Mesenchymal stem cell (in vitro differentiated cells and primary cell): Measurements from ENCODE around the gene CEBPZ.
A peak's percentile ranks its signal among the peaks of the same experiment; 100 is the strongest.
"Not testable (repeated sequence)": the region's sequence is repeated elsewhere in the genome, so short reads cannot be mapped to it uniquely, and the experiment has no call there.

Experiments
- DNase-seq: peaks from one replicate; pipeline ENCODE4 v3.0.0-alpha.2; 2013
- H2AFZ ChIP-seq: one replicate; pipeline ENCODE4 v1.6.1; 2013; ENCODE audit warnings: low read depth, mild to moderate bottlenecking, control low read depth, inconsistent platforms, low read length, moderate library complexity
- H2AK5ac ChIP-seq: 2 replicates; pipeline ENCODE4 v1.6.1; 2013; ENCODE audit warnings: low read length, moderate library complexity, mild to moderate bottlenecking, inconsistent platforms; ENCODE audit not compliant: severe bottlenecking
- H2BK120ac ChIP-seq: one replicate; pipeline ENCODE4 v1.6.1; 2013; ENCODE audit warnings: low read depth, mild to moderate bottlenecking, inconsistent platforms, low read length, moderate library complexity
- H2BK12ac ChIP-seq, 2 experiments: one replicate each; pipeline ENCODE4 v1.6.1; 2013; ENCODE audit warnings: inconsistent platforms in 2 of 2, low read length in 2 of 2, mild to moderate bottlenecking in 2 of 2, moderate library complexity in 2 of 2, control low read depth in 1 of 2
- H2BK15ac ChIP-seq: one replicate; pipeline ENCODE4 v1.6.1; 2013; ENCODE audit warnings: mild to moderate bottlenecking, low read depth, inconsistent platforms; ENCODE audit not compliant: poor library complexity, severe bottlenecking
- H2BK5ac ChIP-seq: 2 replicates; pipeline ENCODE4 v1.6.1; 2013; ENCODE audit warnings: low read depth, mild to moderate bottlenecking, low read length, control low read depth, inconsistent platforms; ENCODE audit not compliant: poor library complexity, severe bottlenecking
- H3K14ac ChIP-seq, 2 experiments: one replicate each; pipeline ENCODE4 v1.6.1; 2013; ENCODE audit warnings: inconsistent platforms in 2 of 2, low read length in 2 of 2, control low read depth in 1 of 2, mild to moderate bottlenecking in 1 of 2, moderate library complexity in 1 of 2
- H3K18ac ChIP-seq, 2 experiments: one replicate each; pipeline ENCODE4 v1.6.1; 2013; ENCODE audit warnings: inconsistent platforms in 2 of 2, low read length in 2 of 2, control low read depth in 1 of 2, low read depth in 1 of 2, mild to moderate bottlenecking in 1 of 2
- H3K23ac ChIP-seq, 2 experiments: one replicate each; pipeline ENCODE4 v1.6.1; 2013; ENCODE audit warnings: inconsistent platforms in 2 of 2, low read length in 2 of 2, mild to moderate bottlenecking in 2 of 2, moderate library complexity in 2 of 2, control low read depth in 1 of 2
- H3K27ac ChIP-seq: 2 replicates; pipeline ENCODE4 v1.5.1; 2013; ENCODE audit warnings: mild to moderate bottlenecking, moderate library complexity, low read length, control low read depth, inconsistent platforms; ENCODE audit not compliant: poor library complexity, severe bottlenecking
- H3K27me3 ChIP-seq, 2 experiments: 2 replicates each; pipeline versions ENCODE4 v1.6.1 to v1.7.0; 2013; ENCODE audit warnings: low read length in 2 of 2, mild to moderate bottlenecking in 2 of 2, moderate library complexity in 2 of 2, control low read depth in 1 of 2, inconsistent platforms in 1 of 2; ENCODE audit not compliant: control insufficient read depth in 1 of 2, insufficient read depth in 1 of 2
- H3K36me3 ChIP-seq, 2 experiments: 2 replicates each; pipeline versions ENCODE4 v1.6.1 to v1.7.0; 2013; ENCODE audit warnings: low read length in 2 of 2, control low read depth in 1 of 2, inconsistent platforms in 1 of 2, low read depth in 1 of 2, mild to moderate bottlenecking in 1 of 2; ENCODE audit not compliant: insufficient read depth in 2 of 2, control insufficient read depth in 1 of 2
- H3K4ac ChIP-seq, 2 experiments: one replicate each; pipeline ENCODE4 v1.6.1; 2013; ENCODE audit warnings: inconsistent platforms in 2 of 2, low read length in 2 of 2, mild to moderate bottlenecking in 2 of 2, moderate library complexity in 2 of 2, control low read depth in 1 of 2, low read depth in 1 of 2
- H3K4me1 ChIP-seq: 2 replicates; pipeline ENCODE4 v1.6.1; 2013; ENCODE audit warnings: low read depth, low read length, control low read depth; ENCODE audit not compliant: control insufficient read depth, insufficient read depth
- H3K4me2 ChIP-seq: 2 replicates; pipeline ENCODE4 v1.6.1; 2013; ENCODE audit warnings: low read length, mild to moderate bottlenecking, inconsistent platforms; ENCODE audit not compliant: poor library complexity, severe bottlenecking
- H3K4me3 ChIP-seq, 2 experiments: 2 replicates each; pipeline versions ENCODE4 v1.5.1 to v1.7.0; 2013; ENCODE audit warnings: low read length in 2 of 2, mild to moderate bottlenecking in 2 of 2, control low read depth in 1 of 2, low read depth in 1 of 2; ENCODE audit not compliant: insufficient read depth in 1 of 2
- H3K79me1 ChIP-seq: replicated peaks from 2 replicates; pipeline ENCODE4 v1.6.1; 2013; ENCODE audit warnings: mild to moderate bottlenecking, control low read depth, low read length, inconsistent platforms; ENCODE audit not compliant: poor library complexity, severe bottlenecking
- H3K9ac ChIP-seq: 2 replicates; pipeline ENCODE4 v1.7.0; 2013; ENCODE audit warnings: mild to moderate bottlenecking, low read length, moderate library complexity
- H3K9me3 ChIP-seq: 2 replicates; pipeline ENCODE4 v1.7.0; 2013; ENCODE audit warnings: mild to moderate bottlenecking, low read length; ENCODE audit not compliant: control insufficient read depth
- H4K8ac ChIP-seq: one replicate; pipeline ENCODE4 v1.6.1; 2013; ENCODE audit warnings: inconsistent platforms, mild to moderate bottlenecking, low read length, moderate library complexity
- H4K91ac ChIP-seq: one replicate; pipeline ENCODE4 v1.6.1; 2013; ENCODE audit warnings: mild to moderate bottlenecking, low read length, inconsistent platforms
- WGBS: methylation state at CpG from one replicate; pipeline ENCODE4 v1.1.7; 2013; ENCODE audit warnings: mixed read lengths; 5-methylcytosine and 5-hydroxymethylcytosine counted together

Gene CEBPZ

GRCh38 chr2:37196320-37197195 is 34.8 kb downstream of the CEBPZ start, which contains the start of gene CEBPZOS:
Gene CEBPZOS, plus strand, starts transcription at chr2:37196496. Its CDS starts 3,209 bp downstream, at chr2:37199705.
- Histone ChIP-seq H3K4ac (peak within 1 kb of the TSS; percentile 77 to 87), H4K8ac (peak within 1 kb of the TSS; percentile 93), H2AK5ac (no peak within 1 kb of the TSS), H3K9ac (peak within 1 kb of the TSS; percentile 92), H4K91ac (peak within 1 kb of the TSS; percentile 71), H2AFZ (peak within 1 kb of the TSS; percentile 83), H3K27ac (peak within 1 kb of the TSS; percentile 58), H3K27me3 (no peaks in the 10 kb centered on the region), H3K4me1 (peaks cover 7% of the 10 kb centered on the region), H3K4me2 (peak within 1 kb of the TSS; percentile 64), H2BK5ac (no peak within 1 kb of the TSS), H3K79me1 (peaks cover 6% of the 10 kb centered on the region), H3K18ac (peak within 1 kb of the TSS; percentile 79 to 98), H2BK15ac (peak within 1 kb of the TSS; percentile 57), H3K36me3 (peaks cover 4 to 18% of the 10 kb centered on the region in 2 experiments), H3K9me3 (no peaks in the 10 kb centered on the region), H3K4me3 (peak within 1 kb of the TSS; percentile 82 to 84), H3K23ac (no peak within 1 kb of the TSS), H2BK12ac (no peak within 1 kb of the TSS), H3K14ac (no peak within 1 kb of the TSS), H2BK120ac (no peak within 1 kb of the TSS)
- under 1% methylated on average over 71 of the region's 72 CpGs for WGBS
- DNase-seq, result peak; percentile 82

GRCh38 chr2:37195862-37196319 is 35.5 kb downstream of the CEBPZ start:
- not testable (repeated sequence) for H3K14ac ChIP-seq, H2BK5ac ChIP-seq, H3K4me1 ChIP-seq, H3K4ac ChIP-seq, H3K27ac ChIP-seq, H2AK5ac ChIP-seq, H2BK120ac ChIP-seq, H3K9me3 ChIP-seq, H3K79me1 ChIP-seq, H3K27me3 ChIP-seq, H2BK12ac ChIP-seq, DNase-seq, H3K18ac ChIP-seq, H4K91ac ChIP-seq, H3K23ac ChIP-seq
- Histone ChIP-seq H3K9ac (peak overlapping the region; percentile 92), H2AFZ (peak overlapping the region; percentile 83), H3K4me2 (peak overlapping the region; percentile 64), H3K36me3 (peaks cover 4 to 11% of the 10 kb centered on the region in 2 experiments), H3K4me3 (peak overlapping the region in 1 of 2 experiments; percentile 82), H4K8ac (peak overlapping the region; percentile 47), H2BK15ac (peak overlapping the region; percentile 57)
- 89% methylated on average over 20 of the region's 20 CpGs for WGBS

DNA sequence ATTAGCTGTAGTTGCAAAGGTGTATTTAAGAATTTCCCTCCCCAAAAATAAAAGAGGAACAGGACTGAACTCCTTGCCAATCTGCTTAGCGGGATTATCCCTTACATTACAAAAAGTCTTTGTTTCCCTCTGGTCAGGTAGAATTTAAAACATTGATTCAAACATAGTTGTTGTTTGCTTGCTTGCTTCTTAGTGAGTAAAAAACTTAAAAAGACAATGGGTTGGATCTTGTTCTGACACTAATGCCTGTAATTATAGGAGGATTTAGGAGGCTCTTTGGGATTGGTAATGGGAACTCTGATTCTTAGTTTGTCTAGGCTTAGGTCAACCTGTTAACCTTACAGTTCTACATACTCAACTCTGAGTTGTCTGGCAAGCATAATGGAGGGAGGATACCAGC is 38.8 kb downstream of the CEBPZ start:
- Histone ChIP-seq H3K14ac (no peak overlapping the region), H3K79me1 (no peaks in the 10 kb centered on the region), H3K4me3 (no peak overlapping the region), H2BK15ac (no peak overlapping the region), H3K9me3 (no peaks in the 10 kb centered on the region), H3K23ac (no peak overlapping the region), H3K4ac (no peak overlapping the region), H2AK5ac (no peak overlapping the region), H3K36me3 (no peaks in the 10 kb centered on the region), H3K18ac (no peak overlapping the region), H3K27me3 (no peaks in the 10 kb centered on the region), H2BK120ac (no peak overlapping the region), H2AFZ (no peak overlapping the region), H3K4me1 (peaks cover 9% of the 10 kb centered on the region), H3K27ac (no peak overlapping the region), H2BK5ac (no peak overlapping the region), H3K4me2 (no peak overlapping the region), H2BK12ac (no peak overlapping the region), H4K91ac (no peak overlapping the region), H4K8ac (no peak overlapping the region), H3K9ac (no peak overlapping the region)
- no CpG with 5 or more reads among the region's 1 CpG for WGBS
- no peak for DNase-seq

- no peak overlapping the region for H3K9ac ChIP-seq
- no peak overlapping the region for H2BK15ac ChIP-seq
- H2BK12ac ChIP-seq, result no peak overlapping the region
- H3K27me3 ChIP-seq, result no peaks in the 10 kb centered on the region
- H3K4ac ChIP-seq, result no peak overlapping the region
- DNase-seq, result no peak
- no peaks in the 10 kb centered on the region for H3K79me1 ChIP-seq
- H3K36me3 ChIP-seq, result no peaks in the 10 kb centered on the region
- H3K14ac ChIP-seq, result no peak overlapping the region
- no peak overlapping the region for H3K23ac ChIP-seq
- 81% methylated on average over 6 of the region's 6 CpGs for WGBS
- H2AFZ ChIP-seq, result no peak overlapping the region
- no peak overlapping the region for H4K8ac ChIP-seq
- no peak overlapping the region for H4K91ac ChIP-seq
- H3K18ac ChIP-seq, result no peak overlapping the region
- H3K4me1 ChIP-seq, result peaks cover 9% of the 10 kb centered on the region
- H2BK120ac ChIP-seq, result no peak overlapping the region
- no peak overlapping the region for H2AK5ac ChIP-seq
- no peak overlapping the region for H3K27ac ChIP-seq
- no peak overlapping the region for H3K4me2 ChIP-seq
- H3K9me3 ChIP-seq, result no peaks in the 10 kb centered on the region
- H3K4me3 ChIP-seq, result no peak overlapping the region
- no peak overlapping the region for H2BK5ac ChIP-seq
Measured at GRCh38 chr2:37191747-37192146, 39.6 kb downstream of the CEBPZ start.
